Hematopoietic multipotent progenitor cell treated with erythropoietin and hydrocortisone succinate and interleukin-3 and kit ligand, for 4 days (in vitro differentiated cells): Measurements from ENCODE around the gene ANKZF1.

Experiments
- DNase-seq: peaks from one replicate; pipeline ENCODE4 v3.0.0-alpha.2; 2015

Gene ANKZF1

GRCh38 chr2:219261024-219261855 lies 31.6 kb downstream of the ANKZF1 start:
- peak; percentile 49 for DNase-seq

- no peak for DNase-seq
These were observed 36.6 kb downstream of the ANKZF1 start for GRCh38 chr2:219266232-219266631.

GRCh38 chr2:219266886-219267285 lies 37.3 kb downstream of the ANKZF1 start:
- no peak for DNase-seq

- no peak for DNase-seq
These were observed 38.7 kb downstream of the ANKZF1 start for GRCh38 chr2:219268294-219268693.

GRCh38 chr2:219269362-219270054 lies 39.9 kb downstream of the ANKZF1 start:
- DNase-seq = no peak

- DNase-seq = no peak
These were observed 40.4 kb downstream of the ANKZF1 start for GRCh38 chr2:219270055-219270372.

GRCh38 chr2:219271021-219271420 lies 41.4 kb downstream of the ANKZF1 start:
- DNase-seq = no peak

- no peak for DNase-seq
These were observed 42.8 kb downstream of the ANKZF1 start for GRCh38 chr2:219272356-219272755.

- DNase-seq = no peak
These were observed 43.4 kb downstream of the ANKZF1 start for GRCh38 chr2:219272995-219273394.

GRCh38 chr2:219273937-219274336 lies 44.3 kb downstream of the ANKZF1 start:
- DNase-seq = no peak

GRCh38 chr2:219274361-219274921 lies 44.8 kb downstream of the ANKZF1 start:
- no peak for DNase-seq

GRCh38 chr2:219277703-219278654 lies 48.4 kb downstream of the ANKZF1 start:
- peak; percentile 80 for DNase-seq

- DNase-seq = no peak
These were observed 49.1 kb downstream of the ANKZF1 start for GRCh38 chr2:219278655-219279150.

GRCh38 chr2:219279151-219279915 lies 49.7 kb downstream of the ANKZF1 start, which contains the start of gene DNAJB2:
Gene DNAJB2, plus strand, starts transcription at chr2:219279366. Its CDS starts 468 bp downstream, at chr2:219279834.
- peak; percentile 99 for DNase-seq

GRCh38 chr2:219279916-219280516 lies 50.4 kb downstream of the ANKZF1 start:
- peak; percentile 50 for DNase-seq

- no peak for DNase-seq
These were observed 51.0 kb downstream of the ANKZF1 start for GRCh38 chr2:219280651-219281050.

GRCh38 chr2:219281588-219281987 lies 52.0 kb downstream of the ANKZF1 start:
- DNase-seq = no peak

GRCh38 chr2:219282375-219282774 lies 52.8 kb downstream of the ANKZF1 start:
- no peak for DNase-seq

- DNase-seq = no peak
These were observed 53.5 kb downstream of the ANKZF1 start for GRCh38 chr2:219282943-219283581.

GRCh38 chr2:219284501-219285372 lies 55.1 kb downstream of the ANKZF1 start:
- no peak for DNase-seq
